NCI-H748 (cell line): Measurements from ENCODE around the gene TCF3.
A peak's percentile ranks its signal among the peaks of the same experiment; 100 is the strongest.
"Not testable (repeated sequence)": the region's sequence is repeated elsewhere in the genome, so short reads cannot be mapped to it uniquely, and the experiment has no call there.

ENCODE experiments used
- DNase-seq: peaks from one replicate; lab custom pipeline; 2025; ENCODE audit not compliant: unreplicated experiment; lab: John Stamatoyannopoulos, UW

TCF3 gene

DNA sequence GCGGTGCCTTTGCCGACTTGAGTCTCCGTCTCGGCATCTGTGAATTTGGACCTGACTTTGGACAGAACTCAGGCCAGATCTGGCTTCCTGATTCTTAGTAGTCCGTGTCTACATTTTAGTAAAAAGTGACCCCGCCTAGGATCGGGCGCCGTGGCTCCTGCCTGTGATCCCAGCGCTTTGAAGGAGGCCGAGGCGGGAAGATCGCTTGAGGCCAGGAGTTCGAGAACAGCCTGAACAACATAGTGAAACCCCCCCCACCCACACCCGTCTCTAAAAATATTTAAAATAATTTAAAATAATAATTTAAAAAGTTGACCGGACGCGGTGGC lies 849 bp upstream of the TCF3 start:
- no peak for DNase-seq

DNA sequence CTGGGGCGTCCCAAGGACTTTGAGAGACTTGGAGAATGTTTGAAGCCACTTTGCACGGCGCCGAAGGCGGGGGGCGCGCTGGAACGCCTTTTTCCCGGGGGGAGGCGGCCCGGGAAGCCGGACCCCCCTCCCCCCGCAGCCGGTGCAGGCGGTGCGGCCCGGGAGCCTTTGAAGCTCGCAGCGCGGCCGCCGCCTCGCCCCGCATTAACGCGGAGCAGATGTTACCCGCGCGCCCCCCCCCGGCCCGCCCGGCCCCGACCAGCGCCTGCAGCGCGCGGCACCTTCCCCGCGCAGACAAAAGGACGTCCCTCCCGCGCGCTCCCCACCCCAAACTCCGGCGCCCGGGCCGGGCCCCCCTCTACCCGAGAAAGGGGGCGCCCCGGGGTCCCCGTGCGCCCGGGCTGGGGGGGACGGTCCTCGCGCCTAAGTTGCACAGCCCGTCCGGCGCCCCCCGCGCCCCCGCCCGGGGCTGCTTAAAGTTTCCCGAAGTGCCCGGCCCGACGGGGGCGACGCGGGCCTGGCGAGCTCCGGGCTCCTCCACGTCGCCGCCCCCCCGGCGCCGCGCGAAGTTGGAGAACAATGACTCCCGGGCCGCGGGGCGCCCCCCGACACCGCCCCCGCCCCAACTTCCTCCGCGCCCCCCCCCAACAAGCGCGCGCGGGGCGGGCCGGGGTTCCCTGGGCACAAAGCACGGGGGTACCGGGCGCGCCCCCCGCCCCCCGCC lies 685 bp downstream of the TCF3 start:
- DNase-seq: peak; percentile 41

DNA sequence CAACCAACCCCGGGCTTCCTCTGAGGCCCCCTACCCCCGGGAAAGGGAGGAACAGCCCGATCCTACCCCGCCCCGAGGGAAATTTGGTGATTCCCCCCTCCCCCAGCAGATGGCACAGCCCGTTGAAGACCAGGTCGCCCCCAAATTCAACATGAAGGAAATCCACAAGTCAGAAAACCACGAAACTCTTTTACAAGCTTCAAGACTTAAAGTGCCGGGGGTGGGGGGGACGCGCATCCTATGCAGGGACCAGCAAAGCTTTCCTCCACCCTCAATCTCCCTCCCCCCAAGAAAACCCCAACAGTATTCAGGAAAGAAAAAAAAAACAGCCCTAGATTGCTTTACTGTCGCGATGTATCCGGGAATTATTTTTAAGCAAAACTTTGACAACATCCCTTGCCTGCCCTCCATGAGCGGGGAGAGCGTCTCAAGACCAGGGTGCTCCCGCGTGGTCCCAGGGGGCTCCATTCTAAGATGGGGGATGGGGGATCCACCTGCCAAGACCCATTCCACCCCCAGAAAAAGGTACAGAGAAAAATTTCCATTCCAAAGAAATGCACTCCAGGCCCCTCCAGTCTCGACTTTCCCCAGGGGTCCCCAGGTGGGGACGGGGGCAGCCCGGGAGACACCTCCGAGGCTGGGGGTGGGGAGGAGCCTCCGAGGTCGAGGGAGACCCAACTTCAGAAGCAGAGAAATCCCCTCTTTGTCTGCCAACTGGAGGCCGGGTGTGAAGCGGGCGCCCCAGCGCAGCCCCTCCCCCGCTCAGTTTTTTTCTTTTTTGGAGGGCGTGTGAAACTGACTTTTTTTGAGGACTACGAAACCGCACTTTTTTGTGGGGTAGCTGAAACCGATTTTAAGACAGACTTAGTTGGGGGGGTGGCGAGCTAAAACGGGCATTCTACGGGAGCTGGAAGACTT lies 1.5 kb downstream of the TCF3 start:
- DNase-seq: no peak

DNA sequence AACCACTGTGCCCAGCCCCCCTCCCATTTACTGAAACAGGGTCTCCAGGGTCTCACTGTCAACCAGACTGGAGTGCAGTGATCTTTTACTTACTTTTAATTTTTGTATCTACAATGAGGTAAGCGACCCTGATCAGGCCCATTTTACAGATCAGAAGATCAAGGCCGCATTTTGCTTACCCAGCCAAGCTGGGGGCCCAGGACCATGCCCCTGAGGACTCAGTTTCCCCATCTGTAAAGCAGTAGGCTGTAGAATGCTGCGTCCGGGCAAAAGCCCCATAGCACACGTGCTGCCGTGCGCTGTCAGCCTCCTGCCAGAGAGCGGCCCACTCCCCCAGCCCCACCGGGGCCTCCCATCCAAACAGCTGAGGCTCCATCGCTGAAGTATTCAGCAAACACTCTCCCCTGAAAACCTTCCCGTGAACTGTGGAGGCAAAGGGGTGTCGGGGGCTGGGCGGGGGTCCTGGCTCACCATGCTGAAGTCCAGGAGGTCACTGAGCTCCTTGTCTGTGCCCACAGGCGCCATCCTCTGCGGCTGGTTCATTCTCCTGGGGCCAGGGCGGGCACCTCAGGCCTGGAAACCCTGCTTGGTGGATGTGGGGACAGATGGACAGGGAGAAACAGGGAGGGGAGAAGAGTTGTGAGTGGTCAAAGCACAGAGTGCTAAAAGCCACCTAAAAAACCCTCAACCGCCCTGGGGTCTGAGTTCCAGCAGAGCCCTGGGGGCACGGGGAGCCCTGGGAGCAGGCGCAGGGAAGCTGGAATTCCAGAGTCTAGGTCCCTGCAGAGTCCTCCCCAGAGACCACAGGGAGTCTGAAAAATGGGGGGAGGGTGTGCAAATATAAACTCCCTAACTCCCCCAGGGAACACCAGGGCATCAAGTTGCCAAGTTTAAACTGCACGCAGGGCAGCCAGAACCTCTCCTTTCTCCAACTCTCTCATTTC lies 2.4 kb downstream of the TCF3 start:
- no peak for DNase-seq

DNA sequence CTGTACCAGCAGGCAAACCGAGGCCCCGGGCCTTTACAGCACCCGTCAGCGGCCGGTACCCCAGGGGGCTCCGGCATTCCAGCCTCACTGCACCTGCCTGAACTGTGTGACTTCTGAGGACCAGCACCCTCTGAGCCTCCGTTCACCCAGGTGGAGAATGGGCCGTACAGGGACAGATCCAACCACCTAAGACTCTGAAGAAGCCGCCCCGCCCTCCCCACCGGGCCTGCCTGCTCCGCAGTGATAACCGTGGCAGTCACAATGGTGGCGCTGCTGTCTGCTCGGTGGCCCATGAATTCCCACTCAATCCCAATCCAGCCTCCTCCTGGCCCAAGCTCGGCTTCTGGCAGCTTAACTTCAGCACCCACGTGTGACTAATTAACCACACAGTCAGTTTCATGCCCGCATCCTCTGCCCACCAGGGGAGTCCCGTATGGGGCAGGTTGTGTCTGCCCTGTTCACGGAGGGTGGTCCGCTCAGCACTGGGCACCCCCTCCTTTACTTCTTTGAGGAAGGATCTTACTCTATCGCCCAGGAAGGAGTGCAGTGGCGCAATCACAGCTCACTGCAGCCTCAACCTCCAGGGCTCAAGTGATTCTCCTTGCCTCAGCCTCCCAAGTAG lies 3.4 kb downstream of the TCF3 start:
- DNase-seq: no peak

DNA sequence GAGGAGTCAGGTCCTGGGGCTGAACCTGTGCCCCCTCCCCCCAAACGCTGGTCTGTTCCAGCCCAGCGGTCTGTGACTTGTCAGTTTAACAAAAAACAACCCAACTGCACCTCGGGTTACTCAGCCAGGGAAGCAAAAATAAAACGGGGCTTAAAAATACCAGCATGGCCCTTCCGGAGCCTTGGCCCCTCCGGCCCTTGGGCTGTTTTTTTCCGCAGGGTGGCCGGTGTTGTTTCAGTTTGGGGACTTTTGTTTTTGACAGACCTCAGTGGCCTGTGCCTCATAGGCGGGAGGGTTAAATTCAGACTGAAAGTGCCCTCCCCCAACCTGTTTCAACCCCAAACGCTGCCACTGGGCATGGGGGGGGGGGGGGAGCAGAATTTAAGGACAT lies 4.0 kb downstream of the TCF3 start:
- DNase-seq: no peak

DNA sequence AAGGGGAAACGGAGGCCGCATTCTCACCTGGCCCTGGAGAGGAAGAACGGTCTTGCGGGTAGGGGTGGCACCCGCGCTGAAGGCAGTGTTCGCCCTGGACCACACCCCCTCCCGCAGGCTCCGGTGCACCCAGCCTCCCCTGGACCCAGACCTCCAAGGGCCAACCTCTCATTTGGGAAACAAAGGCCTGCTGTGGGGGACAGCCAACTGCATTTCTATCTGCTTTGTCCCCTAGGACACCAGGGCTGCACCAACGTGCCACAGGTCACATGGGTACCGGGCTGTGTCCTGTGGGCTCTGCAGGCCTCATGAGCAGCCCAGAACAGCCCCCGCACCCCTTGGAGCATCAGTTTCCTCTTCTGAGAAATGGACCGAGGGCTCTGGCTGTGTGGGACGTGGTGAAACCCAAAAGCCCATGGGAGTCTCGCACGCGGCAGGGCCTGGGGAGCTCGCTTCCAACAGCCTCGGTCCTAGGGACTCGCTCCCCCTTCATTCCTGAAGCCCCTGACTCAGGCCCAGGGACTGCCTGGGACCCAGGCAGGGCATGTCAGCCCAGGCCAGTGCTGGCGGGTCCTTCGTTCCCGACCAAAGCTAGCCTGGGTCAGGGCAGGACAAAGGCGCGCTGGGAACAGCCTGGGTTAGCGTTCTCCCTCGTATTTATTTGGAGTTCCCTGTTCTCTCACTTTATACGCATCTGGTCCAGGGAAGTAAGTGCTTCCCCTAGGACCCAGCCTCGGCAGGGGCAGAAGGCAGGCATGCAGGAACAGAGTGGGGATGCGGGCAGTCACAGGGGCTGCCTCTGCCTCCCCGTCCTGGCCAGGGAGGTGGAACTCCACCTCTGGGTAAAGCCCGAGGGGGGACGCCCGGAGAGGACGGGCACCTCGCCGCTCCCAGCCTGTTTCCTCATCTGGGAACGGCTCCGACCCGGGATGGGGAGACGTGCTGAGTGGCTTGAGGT lies 4.6 kb downstream of the TCF3 start:
- no peak for DNase-seq

DNA sequence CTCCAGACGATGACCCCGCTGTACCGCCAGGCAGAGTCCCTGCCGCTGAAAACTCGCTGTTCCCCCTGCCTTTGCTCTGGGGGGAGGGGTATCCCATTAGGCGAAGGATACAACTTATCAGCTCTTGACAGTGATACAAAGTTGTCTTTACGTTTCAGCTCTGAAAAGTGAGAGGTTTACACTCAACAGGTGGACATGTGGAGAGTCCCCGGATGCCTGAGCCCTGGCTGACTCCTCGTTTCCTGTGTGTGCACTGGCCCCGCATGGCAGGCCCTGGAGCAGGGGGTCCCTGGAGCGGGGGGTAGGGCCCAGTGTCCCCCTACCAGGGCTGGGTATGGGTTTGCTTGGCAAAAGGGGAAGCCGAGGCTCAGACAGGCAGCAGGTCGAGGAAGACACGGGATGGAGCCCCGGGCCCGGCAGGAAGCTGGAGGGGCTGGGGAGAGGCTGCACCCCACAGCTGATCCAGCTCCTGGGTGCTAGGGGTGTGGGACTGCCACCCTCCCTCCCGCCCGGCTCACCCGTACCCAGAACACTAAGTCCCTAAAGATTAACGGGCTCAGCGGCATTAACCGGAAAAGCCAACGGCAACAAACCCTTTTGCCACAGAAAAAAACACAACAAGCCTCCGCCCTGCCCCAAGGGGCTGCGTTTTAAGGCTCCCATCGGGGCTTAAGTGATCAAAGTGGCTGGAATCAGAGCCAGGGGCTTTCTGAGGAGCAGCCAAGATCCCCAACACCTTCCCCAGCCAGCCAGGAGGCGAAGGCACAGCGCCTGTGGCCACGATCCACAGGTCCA lies 5.6 kb downstream of the TCF3 start:
- no peak for DNase-seq

DNA sequence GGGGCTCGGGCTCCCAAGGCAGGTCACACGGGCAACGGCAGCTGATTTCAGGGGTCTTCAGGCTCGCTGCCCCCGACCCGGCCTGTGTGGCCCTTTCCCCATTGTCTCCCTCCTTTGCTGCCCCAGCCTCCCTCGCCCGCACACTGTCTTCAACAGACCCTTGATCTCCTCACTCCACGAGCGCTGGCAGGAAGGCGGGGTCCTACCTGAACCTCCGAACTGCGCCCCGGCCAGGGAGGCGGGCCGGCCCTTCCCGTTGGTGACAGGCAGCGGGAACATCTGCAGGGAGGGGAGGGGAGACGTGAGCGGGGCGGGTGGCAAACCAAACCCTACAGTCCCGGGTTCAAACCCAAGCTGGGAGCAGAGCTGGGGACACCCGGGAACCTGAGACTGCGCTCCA lies 6.3 kb downstream of the TCF3 start:
- DNase-seq: no peak

DNA sequence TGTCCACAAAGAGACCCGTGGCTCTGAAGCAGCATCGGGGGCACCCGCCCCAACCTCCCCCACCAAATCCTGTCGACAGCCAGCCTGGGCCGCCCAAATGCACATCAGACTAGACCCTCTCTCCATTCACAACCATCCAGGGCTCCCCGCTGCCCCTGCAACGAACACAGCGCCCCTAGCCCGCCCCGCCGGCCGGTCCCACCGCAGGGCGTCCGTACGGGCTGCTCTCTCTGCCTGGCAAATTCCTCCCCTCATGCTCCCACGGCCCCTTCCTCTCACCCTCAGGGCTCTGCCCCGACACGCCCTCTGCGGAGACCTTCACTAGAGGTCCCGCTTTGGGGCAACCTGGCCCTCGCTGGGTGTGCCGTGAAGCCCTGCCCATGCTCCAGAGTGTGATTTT lies 7.1 kb downstream of the TCF3 start:
- DNase-seq: no peak

DNA sequence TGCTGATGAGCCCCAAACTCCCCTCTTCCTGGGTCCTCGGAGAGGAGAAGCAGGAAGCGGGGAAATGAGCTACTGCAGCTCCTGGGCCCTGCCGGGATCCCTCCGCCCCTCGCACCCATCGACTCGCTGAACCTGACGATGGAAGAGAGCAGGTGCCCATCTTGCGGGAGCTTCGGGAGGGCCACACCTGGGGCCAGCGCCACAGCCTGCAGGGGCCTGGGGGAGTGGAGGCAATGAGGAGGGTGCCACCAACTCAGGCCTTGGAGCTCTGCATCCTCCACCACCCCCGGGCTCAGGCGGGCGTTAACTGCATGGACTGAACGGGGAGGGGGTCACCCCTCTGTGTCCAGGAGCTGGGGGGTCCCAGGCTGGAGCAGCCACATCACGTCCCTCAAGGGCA lies 8.3 kb downstream of the TCF3 start:
- DNase-seq: no peak

DNA sequence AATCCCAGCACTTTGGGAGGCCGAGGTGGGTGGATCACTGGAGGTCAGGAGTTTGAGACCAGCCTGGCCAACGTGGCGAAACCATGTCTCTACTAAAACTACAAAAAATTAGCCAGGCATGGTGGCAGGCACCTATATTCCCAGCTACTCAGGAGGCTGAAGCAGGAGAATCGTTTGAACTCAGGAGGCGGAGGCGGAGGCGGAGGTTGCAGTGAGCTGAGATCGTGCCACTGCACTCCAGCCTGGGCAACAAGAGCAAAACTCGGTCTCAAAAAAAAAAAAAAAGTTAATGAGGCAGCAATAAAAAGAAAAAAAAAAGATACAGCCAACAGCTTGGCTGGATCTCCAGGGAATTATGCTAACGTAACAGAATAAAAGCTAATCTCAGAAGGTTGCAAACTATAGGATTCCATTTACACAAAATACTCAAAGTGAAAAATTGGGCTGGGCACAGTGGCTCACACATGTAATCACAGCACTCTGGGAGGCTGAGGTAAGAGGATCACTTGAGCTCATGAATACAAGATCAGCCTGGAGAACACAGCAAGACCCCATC lies 11.4 kb downstream of the TCF3 start:
- not testable (repeated sequence) for DNase-seq

DNA sequence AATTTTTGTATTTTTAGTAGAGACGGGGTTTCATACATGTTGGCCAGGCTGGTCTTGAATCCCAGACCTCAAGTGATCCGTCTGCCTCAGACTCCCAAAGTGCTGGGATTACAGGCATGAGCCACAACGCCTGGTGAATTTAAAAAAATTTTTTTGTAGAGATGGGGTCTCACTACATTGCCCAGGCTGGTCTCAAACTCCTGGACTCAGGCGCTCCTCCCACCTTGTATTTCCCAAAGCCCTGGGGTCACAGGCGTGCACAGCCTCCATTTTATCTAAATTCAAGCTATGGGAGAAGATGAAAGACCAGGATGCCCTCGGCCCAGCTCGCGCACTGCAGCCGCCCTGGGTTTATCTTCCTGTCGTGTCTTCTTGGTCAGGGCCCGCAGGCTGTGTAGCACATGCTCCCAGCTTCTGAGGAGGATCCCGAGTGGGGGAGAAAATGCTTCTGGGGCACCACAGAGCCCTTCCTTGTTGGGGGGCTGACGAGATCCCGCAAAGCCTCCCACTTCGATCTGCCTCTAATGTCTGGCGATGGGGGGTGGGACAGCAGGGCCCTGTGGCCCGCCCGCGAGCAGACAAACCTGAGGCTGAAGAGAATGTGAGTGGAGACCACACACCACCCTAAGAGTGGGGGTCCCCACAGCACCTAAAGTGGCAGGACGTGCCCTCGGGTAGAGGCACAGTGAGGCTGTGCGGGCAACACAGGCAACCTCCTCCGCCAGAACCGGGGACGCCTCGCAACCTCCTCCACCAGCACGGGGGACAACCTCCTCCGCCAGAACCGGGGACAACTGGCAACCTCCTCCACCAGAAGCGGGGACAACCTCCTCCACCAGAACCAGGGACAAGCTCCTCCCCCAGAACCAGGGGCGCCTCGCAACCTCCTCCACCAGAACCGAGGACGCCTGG lies 15.8 kb downstream of the TCF3 start:
- DNase-seq: no peak

DNA sequence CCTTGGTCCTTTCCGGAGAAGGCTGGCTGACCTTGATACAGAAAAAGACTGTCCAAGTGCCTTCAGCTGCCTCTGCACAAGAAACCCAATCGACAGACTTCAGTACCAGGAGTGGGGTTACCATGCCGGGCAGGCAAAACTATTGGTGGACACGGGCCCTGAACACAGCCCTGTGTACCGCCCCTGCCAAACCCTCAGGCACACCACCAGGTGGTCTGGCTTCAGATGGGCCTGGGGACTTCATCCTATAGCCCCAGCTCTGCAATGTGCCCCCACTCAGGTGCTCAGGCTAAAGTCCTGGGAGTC lies 17.5 kb downstream of the TCF3 start:
- no peak for DNase-seq

DNA sequence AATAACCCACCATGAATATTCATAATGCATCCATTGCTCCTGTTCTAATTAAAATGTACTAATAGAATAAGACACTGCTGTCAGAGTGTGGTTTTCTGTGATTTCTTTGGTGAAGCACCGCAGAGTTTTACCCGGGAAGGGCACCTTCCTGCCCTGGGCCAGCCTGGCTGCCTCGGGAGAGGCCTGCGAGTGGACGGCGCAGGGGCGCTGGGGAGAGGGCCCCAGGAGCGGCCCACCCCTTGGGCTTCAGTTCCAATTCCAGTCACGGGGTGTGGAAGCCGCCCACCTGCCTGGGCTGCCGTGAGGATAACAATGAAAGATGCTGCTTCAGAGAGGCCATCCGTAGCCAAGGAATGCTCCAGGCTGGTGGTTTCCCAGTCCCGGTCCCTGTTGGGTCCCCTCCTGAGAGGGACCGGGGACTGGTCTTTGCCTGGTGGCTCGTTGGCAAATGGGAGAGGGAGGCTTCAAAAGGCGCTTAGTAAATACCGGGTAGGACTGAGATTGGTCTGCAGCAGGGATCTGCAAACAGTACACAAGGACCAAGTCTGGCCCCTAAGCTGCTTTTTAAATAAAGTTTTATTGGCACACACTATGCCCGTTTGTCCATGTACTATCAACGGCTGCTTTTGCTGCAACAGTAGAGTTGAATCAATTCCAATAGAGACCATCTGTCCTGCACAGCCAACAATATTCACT lies 18.0 kb downstream of the TCF3 start:
- DNase-seq: no peak

DNA sequence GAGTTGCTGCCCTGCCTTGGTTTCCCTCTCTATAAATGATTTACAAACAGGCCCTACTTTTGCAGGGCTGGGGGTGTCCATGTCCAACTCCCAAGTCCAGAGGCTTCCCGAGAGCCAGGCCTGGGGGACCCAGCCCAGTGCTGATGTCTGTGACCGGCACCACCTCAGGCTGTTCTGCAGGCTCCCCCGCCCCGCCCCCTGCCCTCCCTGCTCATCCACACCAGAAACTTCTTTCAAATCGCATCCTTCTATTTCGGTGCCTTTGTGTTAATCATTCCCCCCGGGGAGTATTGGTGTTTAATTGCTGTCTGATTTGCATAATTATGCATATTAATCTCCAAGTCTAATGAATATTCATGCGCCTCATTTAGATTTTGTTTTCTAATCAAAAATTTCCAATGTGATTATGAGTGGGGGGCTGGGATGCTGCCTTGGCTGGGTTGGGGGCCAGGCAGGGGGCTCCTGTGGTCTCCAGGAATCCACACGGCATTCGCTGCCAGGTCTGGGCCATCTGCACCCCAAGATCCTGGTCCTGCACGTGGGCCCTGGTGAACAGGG lies 19.1 kb downstream of the TCF3 start:
- no peak for DNase-seq
